Large intestine (tissue), 3 donors: ENCODE measurements around the gene F10. TPM values are rescaled to one million over a fixed set of nuclear protein-coding genes. Genes with fewer than 3 reads are reported as not detected.
"Not testable (repeated sequence)": the region's sequence is repeated elsewhere in the genome, so short reads cannot be mapped to it uniquely, and the experiment has no call there.

Source experiments
- DNase-seq, 2 donors: peaks; one replicate each; pipeline versions ENCODE4 v3.0.0 to v3.0.0-alpha.2; 2013
- H3K27ac ChIP-seq: one replicate; pipeline ENCODE4 v1.5.1; 2013; ENCODE audit warnings: low read length
- H3K27me3 ChIP-seq: 2 replicates; pipeline ENCODE4 v1.6.1; 2013; ENCODE audit warnings: low read length; ENCODE audit not compliant: control insufficient read depth, insufficient read depth
- H3K36me3 ChIP-seq: 2 replicates; pipeline ENCODE4 v1.6.1; 2013; ENCODE audit warnings: low read length; ENCODE audit not compliant: control insufficient read depth, insufficient read depth
- H3K4me1 ChIP-seq: one replicate; pipeline ENCODE4 v1.6.1; 2013; ENCODE audit warnings: low read length; ENCODE audit not compliant: control insufficient read depth, insufficient read depth
- H3K4me3 ChIP-seq: one replicate; pipeline ENCODE4 v1.5.1; 2013; ENCODE audit warnings: low read length
- H3K9me3 ChIP-seq: one replicate; pipeline ENCODE4 v1.6.1; 2013; ENCODE audit warnings: mild to moderate bottlenecking, low read depth, low read length, moderate library complexity; ENCODE audit not compliant: control insufficient read depth
- WGBS: methylation state at CpG from one replicate; pipeline ENCODE4 v1.1.5; 2013; ENCODE audit warnings: low lambda C conversion rate; ENCODE audit not compliant: insufficient coverage; 5-methylcytosine and 5-hydroxymethylcytosine counted together
- polyA plus RNA-seq: library from polyadenylated mRNA; unstranded; fragments of 120-200 nt; gene quantifications from one replicate; pipeline ENCODE4 v1.2.1, GENCODE V29; 2013

F10 gene
- polyA plus RNA-seq, 1 donor: 125 TPM

- WGBS: no CpG with 5 or more reads among the region's 10 CpGs
Observed at GRCh38 chr13:113102302-113102701, 20.3 kb upstream of the F10 start.

DNA sequence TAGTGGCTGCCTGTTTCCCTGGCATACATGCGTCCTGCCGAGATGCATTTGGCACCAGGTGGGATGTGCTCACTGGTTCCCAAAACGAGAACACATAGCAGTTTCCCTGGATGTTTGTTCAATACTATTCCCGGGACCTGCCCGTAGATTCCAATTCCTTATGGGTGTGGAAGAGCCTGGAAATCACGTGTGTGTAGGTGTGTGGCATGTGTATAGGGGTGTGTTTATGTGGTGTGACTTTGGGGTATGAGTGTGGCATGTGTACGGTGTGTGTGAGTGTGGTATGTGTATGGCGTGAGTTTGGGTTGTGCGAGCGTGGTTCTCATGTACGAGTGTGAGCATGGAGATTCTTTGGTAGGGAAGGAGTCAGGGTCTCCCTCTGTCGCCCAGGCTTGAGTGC is 19.9 kb upstream of the F10 start:
- Histone ChIP-seq H3K4me3 (no peak overlapping the region), H3K27ac (no peak overlapping the region), H3K9me3 (peaks cover 8% of the 10 kb centered on the region), H3K4me1 (peaks cover 8% of the 10 kb centered on the region), H3K36me3 (peaks cover 3% of the 10 kb centered on the region), H3K27me3 (no peaks in the 10 kb centered on the region)
- WGBS: 100% methylated on average over 1 of the region's 12 CpGs
- DNase-seq: no peak

More at GRCh38 chr13:113102302-113102701, 20.3 kb upstream of the F10 start:
- not testable (repeated sequence) for H3K4me1 ChIP-seq, H3K36me3 ChIP-seq, H3K27ac ChIP-seq, H3K4me3 ChIP-seq, H3K27me3 ChIP-seq, H3K9me3 ChIP-seq, DNase-seq

GRCh38 chr13:113103646-113104045 is 19.0 kb upstream of the F10 start:
- H3K27ac ChIP-seq: no peak overlapping the region
- H3K9me3 ChIP-seq: peaks cover 17% of the 10 kb centered on the region
- no peak overlapping the region for H3K4me3 ChIP-seq
- DNase-seq: no peak
- WGBS: no CpG with 5 or more reads among the region's 9 CpGs
- peaks cover under 1% of the 10 kb centered on the region for H3K36me3 ChIP-seq
- H3K27me3 ChIP-seq: no peaks in the 10 kb centered on the region
- peaks cover 8% of the 10 kb centered on the region for H3K4me1 ChIP-seq

DNA sequence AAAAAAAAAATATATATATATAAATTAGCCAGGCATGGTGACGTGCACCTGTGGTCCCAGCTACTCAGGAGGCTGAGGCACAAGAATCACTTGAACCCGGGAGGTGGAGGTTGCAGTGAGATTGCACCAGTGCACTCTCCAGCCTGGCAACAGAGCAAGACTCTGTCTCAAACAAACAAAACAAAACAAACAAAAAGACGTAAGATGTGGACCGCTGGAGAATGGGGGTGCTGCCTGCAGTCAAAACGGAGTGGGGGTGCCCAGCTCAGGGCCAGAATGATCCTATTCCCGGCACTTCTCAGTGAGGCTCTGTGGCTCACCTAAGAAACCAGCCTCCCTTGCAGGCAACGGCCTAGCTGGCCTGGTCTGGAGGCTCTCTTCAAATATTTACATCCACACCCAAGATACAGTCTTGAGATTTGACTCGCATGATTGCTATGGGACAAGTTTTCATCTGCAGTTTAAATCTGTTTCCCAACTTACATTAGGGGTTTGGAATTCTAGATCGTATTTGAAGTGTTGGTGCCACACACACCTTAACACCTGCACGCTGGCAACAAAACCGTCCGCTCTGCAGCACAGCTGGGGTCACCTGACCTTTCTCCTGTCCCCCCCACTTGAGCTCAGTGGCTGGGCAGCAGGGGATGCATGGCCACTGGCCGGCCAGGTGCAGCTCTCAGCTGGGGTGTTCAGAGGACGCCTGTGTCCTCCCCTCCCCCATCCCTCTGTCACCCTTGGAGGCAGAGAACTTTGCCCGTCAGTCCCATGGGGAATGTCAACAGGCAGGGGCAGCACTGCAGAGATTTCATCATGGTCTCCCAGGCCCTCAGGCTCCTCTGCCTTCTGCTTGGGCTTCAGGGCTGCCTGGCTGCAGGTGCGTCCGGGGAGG is 17.3 kb upstream of the F10 start, which contains the start of gene F7:
TSS of gene F7 (plus strand) at position 760 of the 889 bp plus-strand sequence. CDS start at position 811, 51 bp downstream.
- H3K27ac ChIP-seq: peak within 1 kb of the TSS; percentile 85
- DNase-seq: peak; percentile 90 to 93
- H3K9me3 ChIP-seq: peaks cover 31% of the 10 kb centered on the region
- H3K4me3 ChIP-seq: peak within 1 kb of the TSS; percentile 47
- H3K36me3 ChIP-seq: no peaks in the 10 kb centered on the region
- H3K4me1 ChIP-seq: peaks cover 8% of the 10 kb centered on the region
- no CpG with 5 or more reads among the region's 17 CpGs for WGBS
- H3K27me3 ChIP-seq: peaks cover 11% of the 10 kb centered on the region

GRCh38 chr13:113105921-113106452 is 16.6 kb upstream of the F10 start:
- H3K27me3 ChIP-seq: peaks cover 17% of the 10 kb centered on the region
- DNase-seq: peak; percentile 55 to 78
- WGBS: no CpG with 5 or more reads among the region's 16 CpGs
- H3K9me3 ChIP-seq: peaks cover 35% of the 10 kb centered on the region
- peaks cover 10% of the 10 kb centered on the region for H3K4me1 ChIP-seq
- H3K27ac ChIP-seq: peak overlapping the region; percentile 85
- peak overlapping the region; percentile 47 for H3K4me3 ChIP-seq
- no peaks in the 10 kb centered on the region for H3K36me3 ChIP-seq

- Histone ChIP-seq H3K27ac (no peak overlapping the region), H3K4me3 (no peak overlapping the region), H3K36me3 (no peaks in the 10 kb centered on the region), H3K9me3 (peaks cover 37% of the 10 kb centered on the region), H3K4me1 (peaks cover 11% of the 10 kb centered on the region), H3K27me3 (peaks cover 21% of the 10 kb centered on the region)
- WGBS: no CpG with 5 or more reads among the region's 25 CpGs
- DNase-seq: no peak
Observed at GRCh38 chr13:113106711-113107351, 15.8 kb upstream of the F10 start.

DNA sequence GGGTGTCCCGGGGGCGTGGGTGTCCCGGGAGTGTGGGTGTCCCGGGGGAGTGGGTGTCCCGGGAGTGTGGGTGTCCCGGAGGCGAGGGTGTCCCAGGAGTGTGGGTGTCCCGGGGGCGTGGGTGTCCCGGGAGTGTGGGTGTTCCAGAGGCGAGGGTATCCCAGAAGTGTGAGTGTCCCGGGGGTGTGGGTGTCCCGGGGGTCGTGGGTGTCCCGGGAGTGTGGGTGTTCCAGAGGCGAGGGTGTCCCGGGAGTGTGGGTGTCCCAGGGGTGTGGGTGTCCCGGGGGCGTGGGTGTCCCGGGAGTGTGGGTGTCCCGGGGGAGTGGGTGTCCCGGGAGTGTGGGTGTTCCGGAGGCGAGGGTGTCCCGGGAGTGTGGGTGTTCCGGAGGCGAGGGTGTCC is 14.1 kb upstream of the F10 start:
- H3K9me3 ChIP-seq: peaks cover 37% of the 10 kb centered on the region
- H3K4me1 ChIP-seq: peaks cover 11% of the 10 kb centered on the region
- DNase-seq, H3K27ac ChIP-seq, H3K36me3 ChIP-seq, H3K4me3 ChIP-seq: not testable (repeated sequence)
- H3K27me3 ChIP-seq: peaks cover 22% of the 10 kb centered on the region
- WGBS: no CpG with 5 or more reads among the region's 27 CpGs

DNA sequence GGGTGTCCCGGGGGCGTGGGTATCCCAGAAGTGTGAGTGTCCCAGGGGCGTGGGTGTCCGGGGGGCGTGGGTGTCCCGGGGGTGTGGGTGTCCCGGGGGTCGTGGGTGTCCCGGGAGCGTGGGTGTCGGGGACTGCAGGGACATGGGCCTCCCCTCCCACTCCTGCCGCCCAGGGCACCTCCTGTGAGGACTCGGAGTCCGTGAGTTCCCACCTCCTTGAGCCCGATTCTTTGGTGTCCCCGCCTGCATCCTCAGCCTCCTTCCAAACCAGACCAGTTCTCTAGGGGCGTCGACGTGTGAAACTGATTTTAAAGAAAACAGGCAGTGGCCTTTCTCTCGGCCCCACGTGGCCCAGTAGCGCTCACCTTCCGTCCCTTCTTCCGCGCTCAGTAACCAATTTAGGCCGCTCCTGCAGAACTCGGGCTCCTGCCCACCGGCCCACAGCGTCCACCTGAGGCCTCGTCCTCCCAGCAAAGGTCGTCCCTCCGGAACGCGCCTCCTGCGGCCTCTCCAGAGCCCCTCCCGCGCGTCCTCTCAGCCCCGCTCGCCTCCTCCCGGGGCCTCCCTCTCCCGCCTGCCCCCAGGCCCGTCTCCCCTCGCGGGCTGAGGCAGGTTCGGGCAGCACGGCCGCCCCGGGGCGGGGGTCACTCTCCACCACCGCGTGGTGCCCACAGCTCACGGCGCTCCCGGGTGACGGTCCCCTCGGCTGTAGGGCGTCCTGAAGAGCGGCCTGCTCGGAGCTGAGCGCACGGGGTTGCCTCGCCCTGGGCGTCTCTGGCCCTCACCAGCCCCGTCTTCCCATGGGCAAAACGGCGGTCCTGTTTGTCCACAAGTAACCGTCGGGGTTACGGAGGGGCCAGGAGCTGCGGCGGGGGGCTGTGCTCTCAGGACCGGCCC is 13.2 kb upstream of the F10 start:
- Histone ChIP-seq H3K27ac (no peak overlapping the region), H3K9me3 (peaks cover 37% of the 10 kb centered on the region), H3K36me3 (no peaks in the 10 kb centered on the region), H3K4me1 (peaks cover 11% of the 10 kb centered on the region), H3K4me3 (peak overlapping the region; percentile 10), H3K27me3 (peaks cover 22% of the 10 kb centered on the region)
- peak in 1 of 2 donors; percentile 24 for DNase-seq
- no CpG with 5 or more reads among the region's 73 CpGs for WGBS

DNA sequence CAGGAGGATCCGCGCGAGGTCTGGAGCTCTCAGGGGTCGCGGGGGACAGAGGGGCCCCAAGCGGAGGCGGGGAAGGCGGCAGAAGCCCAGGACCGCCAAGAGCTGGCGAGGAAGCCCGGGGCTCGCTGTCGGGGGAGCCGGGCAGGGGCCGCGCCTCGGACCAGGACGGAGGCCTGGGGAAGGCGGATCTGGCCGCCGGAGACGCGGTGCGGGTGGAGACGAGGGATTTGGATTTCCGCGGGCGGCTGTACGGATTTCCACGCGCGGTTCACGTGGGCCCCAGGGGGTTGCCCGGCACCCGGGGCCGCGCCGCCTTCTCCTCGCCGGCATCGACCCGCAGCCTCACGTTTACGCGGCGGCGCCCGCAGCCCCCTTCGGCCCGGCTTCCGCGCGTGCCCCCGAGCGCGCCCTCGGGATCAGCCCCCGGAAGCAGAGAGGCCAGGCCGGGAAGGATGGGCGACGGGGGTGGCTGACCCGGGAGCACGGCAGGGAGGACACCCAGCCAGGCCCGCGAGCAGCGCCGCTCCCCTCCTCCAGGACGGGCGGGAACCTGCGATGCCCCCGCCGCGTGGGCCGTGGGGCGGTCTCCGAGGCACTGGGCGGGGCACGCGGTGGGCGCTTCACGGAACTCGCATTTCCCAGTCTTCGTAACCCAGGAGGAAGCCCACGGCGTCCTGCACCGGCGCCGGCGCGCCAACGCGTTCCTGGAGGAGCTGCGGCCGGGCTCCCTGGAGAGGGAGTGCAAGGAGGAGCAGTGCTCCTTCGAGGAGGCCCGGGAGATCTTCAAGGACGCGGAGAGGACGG is 12.3 kb upstream of the F10 start:
- no peak overlapping the region for H3K27ac ChIP-seq
- peak overlapping the region; percentile 35 for H3K4me3 ChIP-seq
- no peaks in the 10 kb centered on the region for H3K36me3 ChIP-seq
- DNase-seq: peak in 1 of 2 donors; percentile 66
- no CpG with 5 or more reads among the region's 99 CpGs for WGBS
- peaks cover 22% of the 10 kb centered on the region for H3K27me3 ChIP-seq
- H3K9me3 ChIP-seq: peaks cover 37% of the 10 kb centered on the region
- H3K4me1 ChIP-seq: peaks cover 6% of the 10 kb centered on the region
